Prostate gland (tissue), 2 donors: ENCODE data around the gene ZMIZ1. TPM values are rescaled to one million over a fixed set of nuclear protein-coding genes. Genes with fewer than 3 reads are reported as not detected.

Source experiments
- DNase-seq: peaks from one replicate; pipeline ENCODE4 v3.0.0-alpha.2; 2019; ENCODE audit warnings: low spot score
- H3K27ac ChIP-seq, 2 donors: fragments of 200-600 bp; sonication (generic); 2 replicates each; pipeline ENCODE4 v1.5.1; 2017 to 2019
- H3K27me3 ChIP-seq: fragments of 200-600 bp; sonication (generic); replicated peaks from 2 replicates; pipeline ENCODE4 v1.5.1; 2019; ENCODE audit not compliant: insufficient read depth
- H3K36me3 ChIP-seq, 2 donors: fragments of 200-600 bp; sonication (generic); 1 replicate in 1 of 2; 2 replicates in 1 of 2; pipeline versions ENCODE4 v1.5.1 to v1.8.1; 2017 to 2019
- H3K4me1 ChIP-seq: fragments of 200-600 bp; sonication (generic); replicated peaks from 2 replicates; pipeline ENCODE4 v1.5.1; 2019
- H3K4me3 ChIP-seq, 2 donors: fragments of 200-600 bp; sonication (generic); 2 replicates each; pipeline ENCODE4 v1.5.1; 2017 to 2019
- H3K9me3 ChIP-seq: fragments of 200-600 bp; sonication (generic); 2 replicates; pipeline ENCODE4 v1.5.1; 2017
- POLR2A ChIP-seq: fragments of 450-650 bp; IDR thresholded peaks from one replicate; pipeline ENCODE4 v1.6.1; 2016; ENCODE audit warnings: antibody characterized with exemption, mild to moderate bottlenecking
- POLR2AphosphoS5 ChIP-seq: sonication (generic); formaldehyde crosslinking; IDR thresholded peaks from one replicate; pipeline ENCODE4 v1.6.1; 2017; ENCODE audit warnings: antibody characterized with exemption
- WGBS: methylation state at CpG from one replicate; pipeline ENCODE4 v1.1.5; 2018; 5-methylcytosine and 5-hydroxymethylcytosine counted together
- intact Hi-C: fragments of 100-400 bp; cut with DNase I; formaldehyde crosslinking; loops from one replicate; pipeline ENCODE4 v1.14.2; 2022
- total RNA-seq, 2 donors: library from RNA; depleted of rRNA; stranded (reverse); fragments of >200 nt; gene quantifications; one replicate each; pipeline ENCODE4 v1.1.0, GENCODE V29; 2016
- TF ChIP-seq, protein P1 (sequence below), 4 experiments: fragments of 200-600 bp in 2 of 4; fragments of 450-650 bp in 2 of 4; sonication (generic) in 2 of 4; IDR thresholded peaks; 1 replicate in 3 of 4; 2 replicates in 1 of 4; pipeline ENCODE4 v1.5.1; 2016 to 2019; ENCODE audit warnings: antibody characterized with exemption in 4 of 4, mild to moderate bottlenecking in 2 of 4, moderate library complexity in 2 of 4

The ZMIZ1 gene
- total RNA-seq, 2 donors from 2014 or later: 69.6 to 78.5 TPM

DNA sequence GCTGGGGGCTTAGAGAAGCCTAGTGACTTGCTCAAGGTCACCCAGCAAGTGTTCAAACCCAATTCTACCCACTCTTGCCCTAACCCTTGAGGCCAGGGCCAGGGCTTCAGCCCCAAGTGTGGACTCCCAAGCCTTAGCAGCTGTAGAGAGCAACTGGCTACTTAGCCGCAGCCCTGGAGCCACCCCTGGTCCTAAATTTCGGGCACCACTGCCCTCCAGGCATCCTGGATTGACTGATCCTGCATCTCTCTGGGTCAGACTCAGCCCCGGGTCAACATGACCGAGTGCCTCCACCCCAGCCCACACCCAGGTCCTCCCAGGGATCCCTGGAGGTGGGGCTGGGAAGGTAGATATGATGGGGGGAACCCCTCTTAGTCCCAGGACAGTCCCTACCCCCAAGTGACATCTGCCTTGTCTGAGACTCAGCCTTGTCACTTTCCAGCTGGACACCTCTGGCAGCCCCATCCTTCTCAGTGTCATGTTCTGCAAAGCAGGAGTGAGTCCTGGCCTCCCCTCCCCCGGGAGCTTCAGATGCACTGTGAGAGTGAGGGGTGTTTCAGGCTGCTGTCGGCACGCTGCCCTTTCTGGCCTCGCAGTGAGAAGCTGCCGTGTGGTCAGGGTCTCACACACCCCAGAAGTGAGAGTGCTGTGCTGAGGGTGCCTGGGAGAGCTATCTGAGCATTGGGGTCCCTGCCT is 89.8 kb downstream of the ZMIZ1 start:
- Histone ChIP-seq H3K27ac (peak overlapping the region; percentile 23 to 56), H3K4me3 (no peak overlapping the region), H3K36me3 (no peaks in the 10 kb centered on the region), H3K27me3 (no peaks in the 10 kb centered on the region), H3K9me3 (no peaks in the 10 kb centered on the region), H3K4me1 (peaks cover 25% of the 10 kb centered on the region)
- no peak for TF ChIP-seq POLR2AphosphoS5
- TF ChIP-seq, protein P1, sequence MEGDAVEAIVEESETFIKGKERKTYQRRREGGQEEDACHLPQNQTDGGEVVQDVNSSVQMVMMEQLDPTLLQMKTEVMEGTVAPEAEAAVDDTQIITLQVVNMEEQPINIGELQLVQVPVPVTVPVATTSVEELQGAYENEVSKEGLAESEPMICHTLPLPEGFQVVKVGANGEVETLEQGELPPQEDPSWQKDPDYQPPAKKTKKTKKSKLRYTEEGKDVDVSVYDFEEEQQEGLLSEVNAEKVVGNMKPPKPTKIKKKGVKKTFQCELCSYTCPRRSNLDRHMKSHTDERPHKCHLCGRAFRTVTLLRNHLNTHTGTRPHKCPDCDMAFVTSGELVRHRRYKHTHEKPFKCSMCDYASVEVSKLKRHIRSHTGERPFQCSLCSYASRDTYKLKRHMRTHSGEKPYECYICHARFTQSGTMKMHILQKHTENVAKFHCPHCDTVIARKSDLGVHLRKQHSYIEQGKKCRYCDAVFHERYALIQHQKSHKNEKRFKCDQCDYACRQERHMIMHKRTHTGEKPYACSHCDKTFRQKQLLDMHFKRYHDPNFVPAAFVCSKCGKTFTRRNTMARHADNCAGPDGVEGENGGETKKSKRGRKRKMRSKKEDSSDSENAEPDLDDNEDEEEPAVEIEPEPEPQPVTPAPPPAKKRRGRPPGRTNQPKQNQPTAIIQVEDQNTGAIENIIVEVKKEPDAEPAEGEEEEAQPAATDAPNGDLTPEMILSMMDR (IDR thresholded peaks at IDR 0.05): no peak
- TF ChIP-seq POLR2A: no peak
- 81% methylated on average over 9 of the region's 9 CpGs for WGBS
- no peak for DNase-seq
- intact Hi-C loops: loop anchor here (5.0 kb wide), 1 partner anchor 86 kb away; no protein-coding TSS in a partner anchor

DNA sequence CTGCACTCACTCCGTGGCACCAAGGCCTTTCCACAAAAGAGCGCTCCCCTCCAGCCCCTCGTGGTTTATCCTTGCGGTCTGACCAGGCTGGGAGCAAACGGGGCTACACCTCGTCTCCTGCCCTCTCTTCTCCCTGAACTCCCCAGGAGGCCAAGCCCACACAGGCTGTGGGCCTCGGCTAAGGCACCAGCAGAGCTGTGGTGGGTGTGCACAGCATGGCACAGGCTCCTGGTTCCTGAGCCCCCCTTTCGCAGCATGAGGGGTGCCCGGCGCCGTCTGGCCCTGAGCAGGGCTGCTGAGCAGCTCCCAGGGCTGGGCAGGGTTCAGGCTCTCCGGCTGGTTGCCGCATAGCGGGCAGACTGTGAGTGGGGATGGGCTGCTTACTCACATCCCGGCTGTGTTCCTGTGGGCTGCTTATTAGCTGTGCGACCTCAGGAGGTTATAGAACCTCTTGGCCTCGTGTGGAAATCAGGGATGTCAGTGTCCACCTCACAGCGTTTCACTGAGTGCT is 90.4 kb downstream of the ZMIZ1 start:
- DNase-seq: no peak
- WGBS: 60% methylated on average over 18 of the region's 18 CpGs

DNA sequence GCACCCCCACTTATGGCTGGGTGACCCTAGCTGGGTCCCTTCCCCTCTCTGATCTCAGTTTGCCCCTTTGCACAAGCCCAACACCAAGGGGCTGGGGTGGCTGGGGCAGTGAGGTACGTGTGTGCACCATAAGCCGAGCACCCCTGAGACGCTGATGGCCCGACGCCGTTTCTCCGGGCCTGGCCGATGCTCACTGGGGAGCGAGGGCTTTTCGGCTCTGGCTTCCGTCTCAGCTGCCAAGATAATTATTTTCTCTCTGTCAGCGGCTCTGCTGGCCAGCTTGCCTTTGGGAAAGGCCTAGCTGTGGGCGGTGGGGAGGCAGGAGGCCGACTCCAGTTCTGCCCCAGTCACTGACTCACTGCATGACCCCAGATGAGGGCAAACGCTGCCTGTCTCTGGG is 91.0 kb downstream of the ZMIZ1 start:
- DNase-seq: no peak
- no peaks in the 10 kb centered on the region for H3K27me3 ChIP-seq
- no peaks in the 10 kb centered on the region for H3K9me3 ChIP-seq
- intact Hi-C loops: loop anchor here (5.0 kb wide), 1 partner anchor 87 kb away; no protein-coding TSS in a partner anchor
- H3K4me3 ChIP-seq: no peak overlapping the region
- H3K36me3 ChIP-seq: no peaks in the 10 kb centered on the region
- TF ChIP-seq, protein P1 (IDR thresholded peaks at IDR 0.05): no peak
- no peak for TF ChIP-seq POLR2AphosphoS5
- TF ChIP-seq POLR2A: no peak
- WGBS: 53% methylated on average over 6 of the region's 15 CpGs
- H3K27ac ChIP-seq: peak overlapping the region; percentile 23 to 56
- H3K4me1 ChIP-seq: peaks cover 25% of the 10 kb centered on the region

More for the DNA sequence above, 90.4 kb downstream of the ZMIZ1 start:
- intact Hi-C loops: loop anchor here (5.0 kb wide), 1 partner anchor 87 kb away; no protein-coding TSS in a partner anchor
- no peaks in the 10 kb centered on the region for H3K9me3 ChIP-seq
- no peaks in the 10 kb centered on the region for H3K36me3 ChIP-seq
- TF ChIP-seq POLR2AphosphoS5 (no peak), POLR2A (no peak)
- TF ChIP-seq, protein P1 (IDR thresholded peaks at IDR 0.05): no peak
- H3K27me3 ChIP-seq: no peaks in the 10 kb centered on the region
- peaks cover 25% of the 10 kb centered on the region for H3K4me1 ChIP-seq
- peak overlapping the region; percentile 23 to 56 for H3K27ac ChIP-seq
- H3K4me3 ChIP-seq: no peak overlapping the region

DNA sequence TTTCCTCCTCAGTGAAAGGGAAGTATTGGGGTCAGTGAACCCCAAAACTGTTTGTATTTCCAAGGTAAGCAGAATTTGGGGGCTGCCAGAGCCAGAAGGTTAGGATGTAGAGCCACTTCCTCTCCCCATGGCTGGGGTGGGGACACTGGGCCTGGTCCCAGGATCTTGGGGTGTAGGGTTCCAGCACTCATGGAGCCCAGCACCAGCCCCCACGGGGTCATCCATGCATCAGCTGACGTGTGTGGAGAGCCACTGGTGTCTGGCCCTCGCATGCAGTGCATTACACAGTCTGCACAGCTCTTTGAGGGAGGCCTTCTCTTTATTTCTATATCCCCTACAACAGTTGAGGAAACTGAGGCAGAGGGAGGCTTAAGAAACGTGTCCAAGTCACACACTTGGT is 91.4 kb downstream of the ZMIZ1 start:
- Histone ChIP-seq H3K4me3 (no peak overlapping the region), H3K27me3 (no peaks in the 10 kb centered on the region), H3K4me1 (peaks cover 25% of the 10 kb centered on the region), H3K27ac (peak overlapping the region; percentile 23 to 56), H3K36me3 (no peaks in the 10 kb centered on the region), H3K9me3 (no peaks in the 10 kb centered on the region)
- TF ChIP-seq POLR2A (no peak), POLR2AphosphoS5 (no peak)
- TF ChIP-seq, protein P1 (IDR thresholded peaks at IDR 0.05): no peak
- no peak for DNase-seq
- intact Hi-C loops: no loop called here
- 73% methylated on average over 4 of the region's 4 CpGs for WGBS

DNA sequence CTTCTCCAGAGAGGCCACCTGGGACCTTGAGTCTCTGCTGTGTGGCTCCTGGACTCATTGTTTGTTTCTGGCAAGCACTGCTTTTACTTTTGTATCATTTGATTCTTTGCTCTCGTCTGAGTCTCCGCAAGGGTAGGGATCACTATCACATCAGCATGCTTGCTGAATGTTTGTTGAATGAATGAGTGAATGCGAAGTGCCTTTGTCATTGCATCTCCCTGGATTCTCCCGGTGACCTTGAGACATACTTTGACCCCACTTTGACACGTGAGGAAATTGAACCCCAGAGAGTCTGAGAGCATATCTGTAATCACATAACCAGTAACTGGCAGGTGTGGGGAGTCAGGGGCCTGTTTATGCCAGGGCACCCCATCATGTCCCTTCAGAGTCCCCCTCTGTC is 92.8 kb downstream of the ZMIZ1 start:
- Histone ChIP-seq H3K27ac (no peak overlapping the region), H3K27me3 (no peaks in the 10 kb centered on the region), H3K9me3 (no peaks in the 10 kb centered on the region), H3K36me3 (no peaks in the 10 kb centered on the region), H3K4me3 (no peak overlapping the region), H3K4me1 (peaks cover 25% of the 10 kb centered on the region)
- intact Hi-C loops: no loop called here
- DNase-seq: no peak
- TF ChIP-seq POLR2A (no peak), POLR2AphosphoS5 (no peak)
- TF ChIP-seq, protein P1 (IDR thresholded peaks at IDR 0.05): no peak
- 70% methylated on average over 5 of the region's 5 CpGs for WGBS
